Embryonic facial prominence (tissue), 1 donor: ENCODE results near the gene SESN1.

Source experiments
- DNase-seq: peaks from one replicate; pipeline ENCODE4 v3.0.0-alpha.2; 2016; ENCODE audit errors: extremely low spot score

Gene SESN1

GRCh38 chr6:108940741-108941140 is 153.9 kb downstream of the SESN1 start:
- DNase-seq: no peak

- DNase-seq: no peak
These were observed 157.5 kb downstream of the SESN1 start for GRCh38 chr6:108937170-108937569.
